SIG-M5 (cell line): ENCODE measurements around the gene MFRP.

Source experiments
- DNase-seq: peaks from one replicate; lab custom pipeline; 2025; lab: John Stamatoyannopoulos, UW

Gene MFRP

GRCh38 chr11:119338318-119338890 lies 8.1 kb downstream of the MFRP start:
- no peak for DNase-seq

GRCh38 chr11:119337581-119338317 lies 8.8 kb downstream of the MFRP start:
- no peak for DNase-seq

GRCh38 chr11:119336744-119337469 lies 9.6 kb downstream of the MFRP start:
- no peak for DNase-seq

GRCh38 chr11:119335655-119336543 lies 10.6 kb downstream of the MFRP start:
- no peak for DNase-seq

- no peak for DNase-seq
These were observed 11.3 kb downstream of the MFRP start for GRCh38 chr11:119335091-119335654.

- DNase-seq, result peak; percentile 88
These were observed 12.2 kb downstream of the MFRP start, which contains the start of gene RNF26 for GRCh38 chr11:119334174-119334930. Gene RNF26 (plus strand): TSS chr11:119334527. CDS start chr11:119335123, 596 bp downstream.

- DNase-seq, result no peak
These were observed 14.3 kb downstream of the MFRP start for GRCh38 chr11:119332111-119332765.

- DNase-seq, result no peak
These were observed 16.3 kb downstream of the MFRP start for GRCh38 chr11:119330237-119330636.

GRCh38 chr11:119329320-119329719 lies 17.2 kb downstream of the MFRP start:
- DNase-seq, result no peak

- no peak for DNase-seq
These were observed 22.3 kb downstream of the MFRP start for GRCh38 chr11:119324189-119324588.

- DNase-seq, result no peak
These were observed 22.9 kb downstream of the MFRP start for GRCh38 chr11:119323532-119324033.

- no peak for DNase-seq
These were observed 23.5 kb downstream of the MFRP start for GRCh38 chr11:119322921-119323531.

GRCh38 chr11:119322360-119322739 lies 24.2 kb downstream of the MFRP start:
- DNase-seq, result no peak

GRCh38 chr11:119320776-119321524 lies 25.6 kb downstream of the MFRP start:
- DNase-seq, result no peak

- DNase-seq, result no peak
These were observed 26.2 kb downstream of the MFRP start for GRCh38 chr11:119320240-119320775.

- DNase-seq, result no peak
These were observed 26.7 kb downstream of the MFRP start for GRCh38 chr11:119319700-119320239.

GRCh38 chr11:119319136-119319699 lies 27.3 kb downstream of the MFRP start:
- no peak for DNase-seq
